Keratinocyte (primary cell): ENCODE measurements around the gene FLT3. TPM values are rescaled to one million over a fixed set of nuclear protein-coding genes. Genes with fewer than 3 reads are reported as not detected.

Experiments used
- DNase-seq: peaks from one replicate; pipeline ENCODE4 v3.0.0-alpha.2; 2011; ENCODE audit warnings: low read depth, missing footprints, low spot score
- FAIRE-seq: peaks from 2 replicates; lab custom pipeline; 2011; peaks lifted over from hg19 to GRCh38; lab: Jason Lieb, UNC
- H2AFZ ChIP-seq: 2 replicates; pipeline ENCODE4 v1.6.0; 2012; ENCODE audit warnings: low read length, control low read depth, inconsistent platforms; ENCODE audit not compliant: control insufficient read depth
- H3K27ac ChIP-seq: 2 replicates; pipeline ENCODE4 v1.5.1; 2011; ENCODE audit warnings: low read length; ENCODE audit not compliant: control insufficient read depth, insufficient read depth
- H3K27me3 ChIP-seq: 3 replicates; pipeline ENCODE4 v1.6.0; 2011; ENCODE audit warnings: low read length; ENCODE audit not compliant: control insufficient read depth, insufficient read depth; ENCODE audit errors: extremely low read depth
- H3K36me3 ChIP-seq, 2 experiments: 2 replicates in 1 of 2; 3 replicates in 1 of 2; pipeline ENCODE4 v1.5.1; 2011; ENCODE audit warnings: low read length in 2 of 2, mild to moderate bottlenecking in 1 of 2; ENCODE audit not compliant: control insufficient read depth in 2 of 2, insufficient read depth in 2 of 2; ENCODE audit errors: extremely low read depth in 1 of 2
- H3K4me1 ChIP-seq: 3 replicates; pipeline ENCODE4 v1.5.1; 2011; ENCODE audit warnings: low read length; ENCODE audit not compliant: control insufficient read depth, insufficient read depth; ENCODE audit errors: extremely low read depth
- H3K4me2 ChIP-seq: 3 replicates; pipeline ENCODE4 v1.6.0; 2011; ENCODE audit warnings: low read depth, low read length; ENCODE audit not compliant: control insufficient read depth, insufficient read depth; ENCODE audit errors: extremely low read depth
- H3K4me3 ChIP-seq, 3 experiments: fragments of 200-600 bp in 1 of 3; sonication (generic) in 1 of 3; 2 replicates in 2 of 3; 3 replicates in 1 of 3; pipeline ENCODE4 v1.5.1; 2011 to 2016; ENCODE audit warnings: low read length in 3 of 3, mild to moderate bottlenecking in 3 of 3, control low read depth in 2 of 3, inconsistent platforms in 1 of 3, low read depth in 1 of 3, mixed read lengths in 1 of 3, mixed run types in 1 of 3, moderate library complexity in 1 of 3; ENCODE audit not compliant: control insufficient read depth in 2 of 3, insufficient read depth in 2 of 3; ENCODE audit errors: extremely low read depth in 1 of 3
- H3K79me2 ChIP-seq: 2 replicates; pipeline ENCODE4 v1.6.0; 2012; ENCODE audit warnings: low read length; ENCODE audit not compliant: control insufficient read depth, insufficient read depth
- H3K9ac ChIP-seq: 3 replicates; pipeline ENCODE4 v1.6.0; 2011; ENCODE audit warnings: low read length; ENCODE audit not compliant: control insufficient read depth, insufficient read depth; ENCODE audit errors: extremely low read depth
- H3K9me1 ChIP-seq: 3 replicates; pipeline ENCODE4 v1.6.0; 2011; ENCODE audit warnings: low read length; ENCODE audit not compliant: control insufficient read depth, insufficient read depth; ENCODE audit errors: extremely low read depth
- H3K9me3 ChIP-seq: 2 replicates; pipeline ENCODE4 v1.5.1; 2012; ENCODE audit warnings: low read depth, low read length; ENCODE audit not compliant: control insufficient read depth
- H4K20me1 ChIP-seq: 3 replicates; pipeline ENCODE4 v1.6.0; 2011; ENCODE audit warnings: low read length; ENCODE audit not compliant: control insufficient read depth, insufficient read depth; ENCODE audit errors: extremely low read depth
- CTCF ChIP-seq, 3 experiments: IDR thresholded peaks in 1 of 3; conservative IDR thresholded peaks in 1 of 3; optimal IDR thresholded peaks in 1 of 3; 2 replicates in 2 of 3; 3 replicates in 1 of 3; pipeline versions ENCODE3 to v1.5.1; 2011; ENCODE audit warnings: low read length in 3 of 3, mild to moderate bottlenecking in 3 of 3, moderate library complexity in 2 of 3, control low read depth in 1 of 3, inconsistent platforms in 1 of 3; ENCODE audit not compliant: insufficient read depth in 2 of 3; ENCODE audit errors: extremely low read depth in 1 of 3
- EZH2 ChIP-seq: IDR thresholded peaks from one replicate; pipeline ENCODE4 v1.6.1; 2012; ENCODE audit warnings: inconsistent platforms, mild to moderate bottlenecking, low read length, moderate library complexity
- dilution Hi-C: fragments of 300-500 bp; cut with MboI; formaldehyde crosslinking; loops from one replicate; pipeline ENCODE4 v1.7.0; 2020; ENCODE audit warnings: low sequenced_read_pairs; ENCODE audit not compliant: extremely low pct_ligation_motif_present
- polyA plus RNA-seq, 5 experiments: library from polyadenylated mRNA; depleted of rRNA in 3 of 5; stranded (reverse) in 3 of 5; stranded (forward) in 1 of 5; unstranded in 1 of 5; fragments of >200 nt; gene quantifications; 1 replicate in 1 of 5; 2 replicates in 3 of 5; 3 replicates in 1 of 5; pipeline versions ENCODE4 v1.2.1 to v1.2.3, GENCODE V29; 2011 to 2012; ENCODE audit warnings: missing spikeins in 2 of 5, low read depth in 1 of 5, low replicate concordance in 1 of 5

The FLT3 gene
- polyA plus RNA-seq, 1 donor (not counting 4 experiments of a cell fraction or from before 2014, with no cell fraction given), result not detected

GRCh38 chr13:27971776-27972477 is 128.4 kb downstream of the FLT3 start:
- FAIRE-seq (no peak), DNase-seq (no peak)
- Histone ChIP-seq H3K4me2 (no peak overlapping the region), H3K36me3 (no peaks in the 10 kb centered on the region), H4K20me1 (no peaks in the 10 kb centered on the region), H2AFZ (no peak overlapping the region), H3K4me3 (no peak overlapping the region), H3K27ac (no peak overlapping the region), H3K9me1 (no peaks in the 10 kb centered on the region), H3K27me3 (peaks cover 100% of the 10 kb centered on the region), H3K9me3 (no peaks in the 10 kb centered on the region), H3K4me1 (peaks cover 2% of the 10 kb centered on the region), H3K9ac (no peak overlapping the region), H3K79me2 (no peaks in the 10 kb centered on the region)
- dilution Hi-C loops, result loop anchor here (25.0 kb wide), 1 partner anchor 135 kb away; no protein-coding TSS in a partner anchor
- TF ChIP-seq EZH2, result no peak

- H3K79me2 ChIP-seq, result no peaks in the 10 kb centered on the region
- no peak overlapping the region for H2AFZ ChIP-seq
- H3K9ac ChIP-seq, result no peak overlapping the region
- H3K9me1 ChIP-seq, result no peaks in the 10 kb centered on the region
- no peak overlapping the region for H3K4me2 ChIP-seq
- dilution Hi-C loops, result loop anchor here (25.0 kb wide), 1 partner anchor 134 kb away; no protein-coding TSS in a partner anchor
- no peak overlapping the region for H3K27ac ChIP-seq
- H4K20me1 ChIP-seq, result no peaks in the 10 kb centered on the region
- TF ChIP-seq EZH2 (no peak), CTCF (optimal IDR thresholded peaks at IDR 0.05 in 1 of 3, IDR thresholded peaks at IDR 0.05 in 1 of 3, conservative IDR thresholded peaks at IDR 0.05 in 1 of 3; ENCODE audit: extremely low read depth in 1 of 3, insufficient read depth in 2 of 3, low read length in 3 of 3) (no peak)
- no peaks in the 10 kb centered on the region for H3K9me3 ChIP-seq
- peaks cover 2% of the 10 kb centered on the region for H3K4me1 ChIP-seq
- DNase-seq, result no peak
- no peak overlapping the region for H3K4me3 ChIP-seq
- FAIRE-seq, result no peak
- H3K27me3 ChIP-seq, result peaks cover 100% of the 10 kb centered on the region
- H3K36me3 ChIP-seq, result no peaks in the 10 kb centered on the region
Observed at GRCh38 chr13:27971236-27971645, 129.1 kb downstream of the FLT3 start.
